T-helper 1 cell treated with Interleukin-12 subunit alpha and Interleukin-12 subunit beta and Interleukin-4 antibody, amounts not matched to agents 30 μg/mL and 1 μg/mL, for 36 hours (primary cell): ENCODE measurements around the gene TPM1.

Source experiments
- H3K27ac Mint-ChIP-seq: one replicate; pipeline ENCODE4 v1.8.0; 2021; ENCODE audit warnings: mild to moderate bottlenecking, mixed read lengths
- H3K27me3 Mint-ChIP-seq: one replicate; pipeline ENCODE4 v1.8.0; 2021; ENCODE audit warnings: low read depth, mixed read lengths
- H3K36me3 Mint-ChIP-seq: one replicate; pipeline ENCODE4 v1.8.0; 2021; ENCODE audit warnings: low read depth, mixed read lengths
- H3K4me1 Mint-ChIP-seq: one replicate; pipeline ENCODE4 v1.8.0; 2021; ENCODE audit warnings: low read depth, mixed read lengths
- H3K4me3 Mint-ChIP-seq: one replicate; pipeline ENCODE4 v1.8.0; 2021; ENCODE audit warnings: mild to moderate bottlenecking, moderate library complexity, mixed read lengths
- H3K9me3 Mint-ChIP-seq: one replicate; pipeline ENCODE4 v1.8.0; 2021; ENCODE audit warnings: mixed read lengths

TPM1 gene

GRCh38 chr15:63111481-63111880 is 68.9 kb downstream of the TPM1 start:
- Mint-ChIP-seq H3K27ac (no peak overlapping the region), H3K27me3 (peaks cover 15% of the 10 kb centered on the region), H3K9me3 (no peaks in the 10 kb centered on the region), H3K4me3 (no peak overlapping the region), H3K4me1 (no peaks in the 10 kb centered on the region), H3K36me3 (no peaks in the 10 kb centered on the region)

GRCh38 chr15:63112871-63113270 is 70.3 kb downstream of the TPM1 start:
- Mint-ChIP-seq H3K4me1 (no peaks in the 10 kb centered on the region), H3K4me3 (no peak overlapping the region), H3K27ac (no peak overlapping the region), H3K27me3 (peaks cover 19% of the 10 kb centered on the region), H3K9me3 (no peaks in the 10 kb centered on the region), H3K36me3 (no peaks in the 10 kb centered on the region)

GRCh38 chr15:63114465-63114864 is 71.9 kb downstream of the TPM1 start:
- H3K9me3 Mint-ChIP-seq, result peaks cover 4% of the 10 kb centered on the region
- peaks cover 9% of the 10 kb centered on the region for H3K27me3 Mint-ChIP-seq
- H3K36me3 Mint-ChIP-seq, result peaks cover under 1% of the 10 kb centered on the region
- no peak overlapping the region for H3K27ac Mint-ChIP-seq
- H3K4me3 Mint-ChIP-seq, result no peak overlapping the region
- H3K4me1 Mint-ChIP-seq, result no peaks in the 10 kb centered on the region
